Upper lobe of left lung (tissue), 6 donors: Measurements from ENCODE around the gene NXPH3. TPM values are rescaled to one million over a fixed set of nuclear protein-coding genes. Genes with fewer than 3 reads are reported as not detected.

Experiments
- ATAC-seq, 2 donors: fragments of 200-7000 bp; cut with Tn5 transposase; one replicate each; pipeline ENCODE4 v1.9.1; 2022; ENCODE audit warnings: mild to moderate bottlenecking in 2 of 2, moderate library complexity in 2 of 2; ENCODE audit not compliant: low FRiP score in 2 of 2
- DNase-seq, 2 donors: peaks; one replicate each; pipeline ENCODE4 v3.0.0-alpha.2; 2019 to 2020
- H3K27ac ChIP-seq, 4 donors: fragments of 200-600 bp; sonication (generic); one replicate each; pipeline ENCODE4 v1.5.1; 2016 to 2019
- H3K27me3 ChIP-seq, 4 donors: fragments of 200-600 bp; sonication (generic); one replicate each; pipeline ENCODE4 v1.5.1; 2017 to 2019
- H3K36me3 ChIP-seq, 4 donors: fragments of 200-600 bp; sonication (generic); one replicate each; pipeline ENCODE4 v1.5.1; 2016 to 2019
- H3K4me1 ChIP-seq, 4 donors: fragments of 200-600 bp; sonication (generic); one replicate each; pipeline ENCODE4 v1.5.1; 2018 to 2019
- H3K4me3 ChIP-seq, 4 donors: fragments of 200-600 bp; sonication (generic); one replicate each; pipeline ENCODE4 v1.5.1; 2017 to 2019; ENCODE audit warnings: mild to moderate bottlenecking in 2 of 4, moderate library complexity in 1 of 4
- H3K9me3 ChIP-seq, 4 donors: fragments of 200-600 bp; sonication (generic); one replicate each; pipeline ENCODE4 v1.5.1; 2018 to 2019
- EP300 ChIP-seq, 4 donors: sonication (generic); formaldehyde crosslinking; IDR thresholded peaks; one replicate each; pipeline ENCODE4 v1.5.1; 2017; ENCODE audit warnings: antibody characterized with exemption in 4 of 4, control low read depth in 2 of 4
- POLR2A ChIP-seq, 4 donors: fragments of 450-650 bp; IDR thresholded peaks; one replicate each; pipeline ENCODE4 v1.5.1; 2016 to 2017; ENCODE audit warnings: antibody characterized with exemption in 4 of 4, mild to moderate bottlenecking in 2 of 4
- POLR2AphosphoS5 ChIP-seq, 2 donors: sonication (generic); formaldehyde crosslinking; IDR thresholded peaks; one replicate each; pipeline ENCODE4 v1.5.1; 2017; ENCODE audit warnings: antibody characterized with exemption in 2 of 2
- WGBS, 2 donors: methylation state at CpG; one replicate each; pipeline ENCODE4 v1.1.5; 2017 to 2018; 5-methylcytosine and 5-hydroxymethylcytosine counted together
- total RNA-seq, 6 donors: library from RNA; depleted of rRNA in 4 of 6; stranded (reverse); fragments of >200 nt in 4 of 6; gene quantifications; one replicate each; pipeline versions ENCODE4 v1.1.0 to v1.2.1, GENCODE V29; 2016 to 2021
- TF ChIP-seq, protein P1 (sequence below), 6 experiments: fragments of 450-650 bp in 4 of 6; fragments of 200-600 bp in 2 of 6; sonication (generic) in 2 of 6; IDR thresholded peaks; one replicate each; pipeline ENCODE4 v1.5.1; 2016 to 2019; ENCODE audit warnings: antibody characterized with exemption in 6 of 6
- donor health status: DM: no; HTN: no; CAD: no; lungs with moderate emphysema.
- donor health status: DM: no; HTN: yes; CAD: no; lungs with severe emphysema.

Gene NXPH3
- total RNA-seq, 6 donors from 2014 or later = 1.2 to 6.6 (median 4.6) TPM

- no peak overlapping the region for H3K4me3 ChIP-seq
- H3K9me3 ChIP-seq = no peaks in the 10 kb centered on the region
- peak in 1 of 2 donors; percentile 59 for DNase-seq
- H3K36me3 ChIP-seq = no peaks in the 10 kb centered on the region
- WGBS, 2 donors = 49 to 59% methylated on average over 15 of the region's 15 CpGs
- TF ChIP-seq, protein P1, sequence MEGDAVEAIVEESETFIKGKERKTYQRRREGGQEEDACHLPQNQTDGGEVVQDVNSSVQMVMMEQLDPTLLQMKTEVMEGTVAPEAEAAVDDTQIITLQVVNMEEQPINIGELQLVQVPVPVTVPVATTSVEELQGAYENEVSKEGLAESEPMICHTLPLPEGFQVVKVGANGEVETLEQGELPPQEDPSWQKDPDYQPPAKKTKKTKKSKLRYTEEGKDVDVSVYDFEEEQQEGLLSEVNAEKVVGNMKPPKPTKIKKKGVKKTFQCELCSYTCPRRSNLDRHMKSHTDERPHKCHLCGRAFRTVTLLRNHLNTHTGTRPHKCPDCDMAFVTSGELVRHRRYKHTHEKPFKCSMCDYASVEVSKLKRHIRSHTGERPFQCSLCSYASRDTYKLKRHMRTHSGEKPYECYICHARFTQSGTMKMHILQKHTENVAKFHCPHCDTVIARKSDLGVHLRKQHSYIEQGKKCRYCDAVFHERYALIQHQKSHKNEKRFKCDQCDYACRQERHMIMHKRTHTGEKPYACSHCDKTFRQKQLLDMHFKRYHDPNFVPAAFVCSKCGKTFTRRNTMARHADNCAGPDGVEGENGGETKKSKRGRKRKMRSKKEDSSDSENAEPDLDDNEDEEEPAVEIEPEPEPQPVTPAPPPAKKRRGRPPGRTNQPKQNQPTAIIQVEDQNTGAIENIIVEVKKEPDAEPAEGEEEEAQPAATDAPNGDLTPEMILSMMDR (IDR thresholded peaks at IDR 0.05) = no peak
- TF ChIP-seq EP300 (IDR thresholded peaks at IDR 0.05) (no peak), POLR2A (IDR thresholded peaks at IDR 0.05) (no peak), POLR2AphosphoS5 (IDR thresholded peaks at IDR 0.05) (no peak)
- peaks cover 0 to 13% (median 0%) of the 10 kb centered on the region in 4 donors for H3K27me3 ChIP-seq
- peak overlapping the region in 2 of 4 donors; percentile 29 to 84 for H3K27ac ChIP-seq
- H3K4me1 ChIP-seq = peaks cover 33 to 56% (median 39%) of the 10 kb centered on the region in 4 donors
- ATAC-seq = no peak
Observed at GRCh38 chr17:49573510-49574322, 2.0 kb upstream of the NXPH3 start.

GRCh38 chr17:49574323-49574781, 1.3 kb upstream of the NXPH3 start:
- H3K4me3 ChIP-seq = no peak overlapping the region
- TF ChIP-seq, protein P1 (IDR thresholded peaks at IDR 0.05) = no peak
- no peak for TF ChIP-seq POLR2A (IDR thresholded peaks at IDR 0.05)
- TF ChIP-seq POLR2AphosphoS5 (IDR thresholded peaks at IDR 0.05) = no peak
- no peak for TF ChIP-seq EP300 (IDR thresholded peaks at IDR 0.05)
- peaks cover 0 to 13% (median 0%) of the 10 kb centered on the region in 4 donors for H3K27me3 ChIP-seq
- WGBS, 2 donors = 55 to 56% methylated on average over 10 to 12 of the region's 13 CpGs
- DNase-seq (peak in 1 of 2 donors; percentile 67), ATAC-seq (no peak)
- no peaks in the 10 kb centered on the region for H3K9me3 ChIP-seq
- H3K27ac ChIP-seq = peak overlapping the region in 2 of 4 donors; percentile 72 to 84
- no peaks in the 10 kb centered on the region for H3K36me3 ChIP-seq
- peaks cover 33 to 56% (median 39%) of the 10 kb centered on the region in 4 donors for H3K4me1 ChIP-seq

DNA sequence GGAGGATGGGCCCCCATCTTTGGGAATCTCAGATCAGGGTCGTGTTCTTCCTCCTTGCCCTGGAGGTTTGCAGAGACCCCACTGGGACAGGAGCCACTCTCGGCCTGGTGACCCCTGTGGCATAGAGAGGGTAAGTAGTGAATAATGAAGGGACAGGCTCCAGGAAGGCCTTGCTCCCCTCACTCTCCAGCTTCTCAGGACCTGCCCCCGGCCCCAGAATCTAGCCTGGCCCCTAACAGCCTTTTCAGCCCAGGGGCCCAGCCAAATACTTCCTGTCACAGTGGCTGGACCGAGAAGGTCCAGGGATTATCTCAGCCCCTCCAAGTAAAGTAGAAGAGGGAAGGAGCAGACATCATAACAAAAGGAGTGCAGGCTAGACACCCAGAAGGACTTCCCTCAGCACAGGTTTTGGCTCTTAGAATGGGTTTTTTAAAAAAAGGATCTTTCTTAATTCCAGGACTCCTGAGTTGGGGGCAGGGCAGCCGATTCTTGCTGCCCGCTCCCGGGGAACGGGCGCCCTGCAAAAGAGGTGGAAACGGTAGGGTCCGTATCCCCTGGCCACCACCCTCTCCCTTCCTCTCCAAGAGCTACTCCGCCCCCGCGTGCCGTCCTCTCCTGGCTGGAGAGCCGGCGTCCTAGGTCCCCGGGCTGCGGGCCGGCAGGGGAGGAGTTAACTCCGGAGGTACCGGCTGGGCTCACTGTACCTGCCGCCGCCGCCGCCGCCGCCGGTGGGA, 559 bp upstream of the NXPH3 start:
- peaks cover 0 to 13% (median 0%) of the 10 kb centered on the region in 4 donors for H3K27me3 ChIP-seq
- H3K9me3 ChIP-seq = no peaks in the 10 kb centered on the region
- WGBS, 2 donors = 13 to 14% methylated on average over 22 of the region's 29 CpGs
- peaks cover 27 to 49% (median 33%) of the 10 kb centered on the region in 4 donors for H3K4me1 ChIP-seq
- no peaks in the 10 kb centered on the region for H3K36me3 ChIP-seq
- TF ChIP-seq, protein P1 (IDR thresholded peaks at IDR 0.05) = no peak
- TF ChIP-seq POLR2AphosphoS5 (IDR thresholded peaks at IDR 0.05) = no peak
- no peak for TF ChIP-seq POLR2A (IDR thresholded peaks at IDR 0.05)
- TF ChIP-seq EP300 (IDR thresholded peaks at IDR 0.05) = no peak
- H3K27ac ChIP-seq = peak overlapping the region in 2 of 4 donors; percentile 72 to 84
- peak in 1 of 2 donors; percentile 1 for ATAC-seq
- H3K4me3 ChIP-seq = peak overlapping the region in 3 of 4 donors; percentile 54 to 67 (median 63)
- no peak for DNase-seq

GRCh38 chr17:49576088-49576916, 631 bp downstream of the NXPH3 start:
- TF ChIP-seq POLR2A (IDR thresholded peaks at IDR 0.05) (peak in 1 of 4 donors; percentile 27), EP300 (IDR thresholded peaks at IDR 0.05) (no peak), POLR2AphosphoS5 (IDR thresholded peaks at IDR 0.05) (peak in 1 of 2 donors; percentile 39)
- TF ChIP-seq, protein P1 (IDR thresholded peaks at IDR 0.05) = no peak
- WGBS, 2 donors = 1 to 3% methylated on average over 26 to 36 of the region's 68 CpGs
- peak overlapping the region; percentile 54 to 67 (median 65) for H3K4me3 ChIP-seq
- peak overlapping the region in 3 of 4 donors; percentile 77 to 84 (median 80) for H3K27ac ChIP-seq
- peak in 1 of 2 donors; percentile 53 for ATAC-seq
- no peaks in the 10 kb centered on the region for H3K9me3 ChIP-seq
- peak in 1 of 2 donors; percentile 88 for DNase-seq
- peaks cover 0 to 13% (median 0%) of the 10 kb centered on the region in 4 donors for H3K27me3 ChIP-seq
- H3K4me1 ChIP-seq = peaks cover 25 to 46% (median 30%) of the 10 kb centered on the region in 4 donors
- H3K36me3 ChIP-seq = no peaks in the 10 kb centered on the region
